Ammon's horn (tissue), 1 donor: ENCODE data around the gene SERPINA12.

Experiments used
- DNase-seq: peaks from one replicate; pipeline ENCODE4 v3.0.0-alpha.2; 2016; ENCODE audit warnings: low spot score

Gene SERPINA12

GRCh38 chr14:94462763-94463572 lies 46.3 kb downstream of the SERPINA12 start:
- DNase-seq, result no peak

GRCh38 chr14:94462219-94462551 lies 47.1 kb downstream of the SERPINA12 start:
- no peak for DNase-seq

GRCh38 chr14:94461526-94462218 lies 47.6 kb downstream of the SERPINA12 start:
- DNase-seq, result no peak

- DNase-seq, result no peak
Measured at GRCh38 chr14:94460631-94461416, 48.4 kb downstream of the SERPINA12 start.

GRCh38 chr14:94458558-94459205 lies 50.6 kb downstream of the SERPINA12 start:
- no peak for DNase-seq

- no peak for DNase-seq
Measured at GRCh38 chr14:94458096-94458495, 51.2 kb downstream of the SERPINA12 start.

- DNase-seq, result no peak
Measured at GRCh38 chr14:94455928-94456327, 53.3 kb downstream of the SERPINA12 start.

- DNase-seq, result no peak
Measured at GRCh38 chr14:94451826-94452225, 57.4 kb downstream of the SERPINA12 start.

- no peak for DNase-seq
Measured at GRCh38 chr14:94451091-94451771, 58.0 kb downstream of the SERPINA12 start.

- DNase-seq, result no peak
Measured at GRCh38 chr14:94450722-94451090, 58.6 kb downstream of the SERPINA12 start.

GRCh38 chr14:94449930-94450329 lies 59.3 kb downstream of the SERPINA12 start:
- DNase-seq, result no peak

- no peak for DNase-seq
Measured at GRCh38 chr14:94448071-94448808, 61.0 kb downstream of the SERPINA12 start.

- DNase-seq, result no peak
Measured at GRCh38 chr14:94447206-94447605, 62.1 kb downstream of the SERPINA12 start.

- DNase-seq, result no peak
Measured at GRCh38 chr14:94446126-94446525, 63.1 kb downstream of the SERPINA12 start.

- no peak for DNase-seq
Measured at GRCh38 chr14:94445003-94445402, 64.3 kb downstream of the SERPINA12 start.

GRCh38 chr14:94441531-94442205 lies 67.6 kb downstream of the SERPINA12 start:
- no peak for DNase-seq

GRCh38 chr14:94441130-94441529 lies 68.1 kb downstream of the SERPINA12 start:
- DNase-seq, result no peak

GRCh38 chr14:94439453-94440057 lies 69.7 kb downstream of the SERPINA12 start:
- no peak for DNase-seq
